ENCODE results near the gene SIX3. TPM values are rescaled to one million over a fixed set of nuclear protein-coding genes. Genes with fewer than 3 reads are reported as not detected.

The SIX3 gene
- total RNA-seq, 2 donors from 2014 or later: not detected

GRCh38 chr2:44951124-44951523 is 9.6 kb downstream of the SIX3 start:
- Mint-ChIP-seq H3K9me3 (no peaks in the 10 kb centered on the region), H3K36me3 (no peaks in the 10 kb centered on the region), H3K4me3 (no peak overlapping the region), H3K27me3 (peaks cover 60 to 67% of the 10 kb centered on the region in 2 donors), H3K4me1 (ENCODE audit: low read depth in 2 of 2) (peaks cover 0 to 10% of the 10 kb centered on the region in 2 donors), H3K27ac (no peak overlapping the region)
- no peak for DNase-seq (ENCODE audit: low spot score)
- no peak for ATAC-seq

- H3K4me1 Mint-ChIP-seq (ENCODE audit: low read depth in 2 of 2): peaks cover 0 to 10% of the 10 kb centered on the region in 2 donors
- no peak for DNase-seq (ENCODE audit: low spot score)
- no peak for ATAC-seq
- H3K36me3 Mint-ChIP-seq: no peaks in the 10 kb centered on the region
- no peaks in the 10 kb centered on the region for H3K9me3 Mint-ChIP-seq
- H3K4me3 Mint-ChIP-seq: no peak overlapping the region
- H3K27ac Mint-ChIP-seq: no peak overlapping the region
- peaks cover 64 to 71% of the 10 kb centered on the region in 2 donors for H3K27me3 Mint-ChIP-seq
Measured at GRCh38 chr2:44951714-44952113, 10.2 kb downstream of the SIX3 start.

GRCh38 chr2:44952143-44952805 is 10.8 kb downstream of the SIX3 start:
- H3K27me3 Mint-ChIP-seq: peaks cover 62 to 71% of the 10 kb centered on the region in 2 donors
- no peak overlapping the region for H3K27ac Mint-ChIP-seq
- H3K4me1 Mint-ChIP-seq (ENCODE audit: low read depth in 2 of 2): peaks cover 0 to 10% of the 10 kb centered on the region in 2 donors
- ATAC-seq (peak; percentile 48 to 50), DNase-seq (ENCODE audit: low spot score) (no peak)
- no peaks in the 10 kb centered on the region for H3K9me3 Mint-ChIP-seq
- H3K36me3 Mint-ChIP-seq: no peaks in the 10 kb centered on the region
- H3K4me3 Mint-ChIP-seq: no peak overlapping the region

- no peaks in the 10 kb centered on the region for H3K9me3 Mint-ChIP-seq
- DNase-seq (ENCODE audit: low spot score) (no peak), ATAC-seq (no peak)
- H3K36me3 Mint-ChIP-seq: no peaks in the 10 kb centered on the region
- no peak overlapping the region for H3K27ac Mint-ChIP-seq
- H3K4me1 Mint-ChIP-seq (ENCODE audit: low read depth in 2 of 2): peaks cover 0 to 10% of the 10 kb centered on the region in 2 donors
- H3K4me3 Mint-ChIP-seq: no peak overlapping the region
- peaks cover 57 to 66% of the 10 kb centered on the region in 2 donors for H3K27me3 Mint-ChIP-seq
Measured at GRCh38 chr2:44952806-44953498, 11.4 kb downstream of the SIX3 start.

GRCh38 chr2:44953499-44953883 is 12.0 kb downstream of the SIX3 start:
- no peak overlapping the region for H3K4me3 Mint-ChIP-seq
- peaks cover 0 to 10% of the 10 kb centered on the region in 2 donors for H3K4me1 Mint-ChIP-seq (ENCODE audit: low read depth in 2 of 2)
- no peak overlapping the region for H3K27ac Mint-ChIP-seq
- no peaks in the 10 kb centered on the region for H3K9me3 Mint-ChIP-seq
- peaks cover 55 to 60% of the 10 kb centered on the region in 2 donors for H3K27me3 Mint-ChIP-seq
- no peaks in the 10 kb centered on the region for H3K36me3 Mint-ChIP-seq
- ATAC-seq (no peak), DNase-seq (ENCODE audit: low spot score) (no peak)

GRCh38 chr2:44954447-44954888 is 13.0 kb downstream of the SIX3 start:
- DNase-seq (ENCODE audit: low spot score) (no peak), ATAC-seq (no peak)
- Mint-ChIP-seq H3K4me1 (ENCODE audit: low read depth in 2 of 2) (peaks cover 0 to 10% of the 10 kb centered on the region in 2 donors), H3K9me3 (no peaks in the 10 kb centered on the region), H3K27me3 (peaks cover 50 to 51% of the 10 kb centered on the region in 2 donors), H3K36me3 (no peaks in the 10 kb centered on the region), H3K4me3 (no peak overlapping the region), H3K27ac (no peak overlapping the region)

- Mint-ChIP-seq H3K36me3 (no peaks in the 10 kb centered on the region), H3K4me1 (ENCODE audit: low read depth in 2 of 2) (peaks cover 0 to 10% of the 10 kb centered on the region in 2 donors), H3K27me3 (peaks cover 48 to 54% of the 10 kb centered on the region in 2 donors), H3K9me3 (no peaks in the 10 kb centered on the region), H3K4me3 (no peak overlapping the region), H3K27ac (no peak overlapping the region)
- DNase-seq (ENCODE audit: low spot score): no peak
- no peak for ATAC-seq
Measured at GRCh38 chr2:44954889-44955592, 13.5 kb downstream of the SIX3 start.

- Mint-ChIP-seq H3K4me1 (ENCODE audit: low read depth in 2 of 2) (peaks cover 0 to 10% of the 10 kb centered on the region in 2 donors), H3K27ac (no peak overlapping the region), H3K36me3 (no peaks in the 10 kb centered on the region), H3K27me3 (peaks cover 40 to 49% of the 10 kb centered on the region in 2 donors), H3K4me3 (no peak overlapping the region), H3K9me3 (no peaks in the 10 kb centered on the region)
- peak; percentile 69 for DNase-seq (ENCODE audit: low spot score)
- peak; percentile 75 to 77 for ATAC-seq
Measured at GRCh38 chr2:44955593-44956392, 14.3 kb downstream of the SIX3 start.

GRCh38 chr2:44956843-44957242 is 15.3 kb downstream of the SIX3 start:
- no peak overlapping the region for H3K4me3 Mint-ChIP-seq
- peaks cover 37 to 41% of the 10 kb centered on the region in 2 donors for H3K27me3 Mint-ChIP-seq
- H3K27ac Mint-ChIP-seq: no peak overlapping the region
- peaks cover 0 to 6% of the 10 kb centered on the region in 2 donors for H3K4me1 Mint-ChIP-seq (ENCODE audit: low read depth in 2 of 2)
- no peaks in the 10 kb centered on the region for H3K9me3 Mint-ChIP-seq
- DNase-seq (ENCODE audit: low spot score) (no peak), ATAC-seq (no peak)
- H3K36me3 Mint-ChIP-seq: no peaks in the 10 kb centered on the region

GRCh38 chr2:44957656-44958327 is 16.3 kb downstream of the SIX3 start:
- Mint-ChIP-seq H3K4me3 (no peak overlapping the region), H3K4me1 (ENCODE audit: low read depth in 2 of 2) (peaks cover 0 to 6% of the 10 kb centered on the region in 2 donors), H3K36me3 (no peaks in the 10 kb centered on the region), H3K9me3 (no peaks in the 10 kb centered on the region), H3K27ac (no peak overlapping the region), H3K27me3 (peaks cover 37 to 42% of the 10 kb centered on the region in 2 donors)
- DNase-seq (ENCODE audit: low spot score): no peak
- ATAC-seq: no peak

GRCh38 chr2:44959855-44960254 is 18.4 kb downstream of the SIX3 start:
- no peak overlapping the region for H3K27ac Mint-ChIP-seq
- H3K4me3 Mint-ChIP-seq: no peak overlapping the region
- ATAC-seq: no peak
- H3K9me3 Mint-ChIP-seq: no peaks in the 10 kb centered on the region
- no peak for DNase-seq (ENCODE audit: low spot score)
- peaks cover 0 to 3% of the 10 kb centered on the region in 2 donors for H3K4me1 Mint-ChIP-seq (ENCODE audit: low read depth in 2 of 2)
- no peaks in the 10 kb centered on the region for H3K36me3 Mint-ChIP-seq
- peaks cover 40 to 43% of the 10 kb centered on the region in 2 donors for H3K27me3 Mint-ChIP-seq

- Mint-ChIP-seq H3K4me3 (no peak overlapping the region), H3K4me1 (ENCODE audit: low read depth in 2 of 2) (no peaks in the 10 kb centered on the region), H3K36me3 (no peaks in the 10 kb centered on the region), H3K27me3 (peaks cover 37 to 42% of the 10 kb centered on the region in 2 donors), H3K9me3 (no peaks in the 10 kb centered on the region), H3K27ac (no peak overlapping the region)
- ATAC-seq (no peak), DNase-seq (ENCODE audit: low spot score) (no peak)
Measured at GRCh38 chr2:44960871-44961270, 19.4 kb downstream of the SIX3 start.

GRCh38 chr2:44962176-44962695 is 20.7 kb downstream of the SIX3 start:
- DNase-seq (ENCODE audit: low spot score) (no peak), ATAC-seq (no peak)
- Mint-ChIP-seq H3K27ac (no peak overlapping the region), H3K36me3 (no peaks in the 10 kb centered on the region), H3K27me3 (peaks cover 35 to 41% of the 10 kb centered on the region in 2 donors), H3K9me3 (no peaks in the 10 kb centered on the region), H3K4me1 (ENCODE audit: low read depth in 2 of 2) (no peaks in the 10 kb centered on the region), H3K4me3 (no peak overlapping the region)

Data from natural killer cell treated with Interleukin-12 subunit alpha and Interleukin-12 subunit beta and Interleukin-15 and Interleukin-18, amount 100 ng/mL, for 72 hours (primary cell).